Inflammatory macrophage treated with lipopolysaccharide for 1 hour (primary cell): Measurements from ENCODE around the gene CROCC.

Source experiments
- DNase-seq, 2 donors: peaks; one replicate each; pipeline ENCODE4 v3.0.0-alpha.2; 2020 to 2022

The CROCC gene

GRCh38 chr1:17017435-17017834 lies 95.7 kb downstream of the CROCC start:
- DNase-seq = no peak

- DNase-seq = no peak
Observed at GRCh38 chr1:17018849-17019248, 97.1 kb downstream of the CROCC start.

GRCh38 chr1:17020502-17020901 lies 98.8 kb downstream of the CROCC start:
- no peak for DNase-seq

GRCh38 chr1:17021896-17022295 lies 100.2 kb downstream of the CROCC start:
- no peak for DNase-seq
